ENCODE results near the gene ANKRD7.

- no peak for TF ChIP-seq ZNF274 (IDR thresholded peaks at IDR 0.05; ENCODE audit: low read depth, low read length)
- no peak for TF ChIP-seq YY1 (IDR thresholded peaks at IDR 0.05; ENCODE audit: insufficient read depth, insufficient read length)
Measured at GRCh38 chr7:118185163-118185860, 39.2 kb upstream of the ANKRD7 start.
